Panc1 (cell line): ENCODE results near the gene PIGP. TPM values are rescaled to one million over a fixed set of nuclear protein-coding genes. Genes with fewer than 3 reads are reported as not detected.

Experiments used
- ATAC-seq: fragments of 200-7000 bp; cut with Tn5 transposase; 2 replicates; pipeline ENCODE4 v1.9.1; 2020; ENCODE audit warnings: mild to moderate bottlenecking, moderate library complexity
- BruUV-seq: library from RNA; stranded (reverse); fragments of 400-500 nt; replicated peaks from 2 replicates; lab custom pipeline; 2021; lab: Mats Ljungman, UMichigan
- CTCF ChIA-PET: fragments of 300-600 bp; sonication (Branson Sonifier 250); formaldehyde crosslinking; loops from one replicate; lab custom pipeline; 2022; ENCODE audit warnings: antibody characterized with exemption; lab: Charles Lee
- POLR2A ChIA-PET: fragments of 300-600 bp; sonication (Branson Sonifier 250); formaldehyde crosslinking; loops from one replicate; lab custom pipeline; 2022; ENCODE audit warnings: antibody characterized with exemption; lab: Charles Lee
- DNase-seq: peaks from one replicate; pipeline ENCODE4 v3.0.0-alpha.2; 2010; ENCODE audit warnings: low read depth, low spot score
- H3K27ac ChIP-seq: 2 replicates; pipeline ENCODE4 v1.5.1; 2011; ENCODE audit warnings: mild to moderate bottlenecking, low read length, inconsistent platforms
- H3K27me3 ChIP-seq: fragments of 200-500 bp; sonication (Bioruptor generic); 2 replicates; pipeline ENCODE4 v1.6.0; 2014; ENCODE audit warnings: low read length, inconsistent platforms; ENCODE audit not compliant: control insufficient read depth, insufficient read depth
- H3K36me3 ChIP-seq: fragments of 200-500 bp; sonication (Bioruptor generic); 2 replicates; pipeline ENCODE4 v1.5.1; 2014; ENCODE audit warnings: inconsistent platforms, mild to moderate bottlenecking, low read length, moderate library complexity; ENCODE audit not compliant: control insufficient read depth, insufficient read depth
- H3K4me1 ChIP-seq: 2 replicates; pipeline ENCODE4 v1.5.1; 2011; ENCODE audit warnings: inconsistent platforms, mild to moderate bottlenecking, low read length, moderate library complexity; ENCODE audit not compliant: control insufficient read depth, insufficient read depth
- H3K4me3 ChIP-seq, 2 experiments: 2 replicates each; pipeline ENCODE4 v1.5.1; 2011 to 2012; ENCODE audit warnings: low read depth in 2 of 2, low read length in 2 of 2, mild to moderate bottlenecking in 2 of 2, inconsistent platforms in 1 of 2, moderate library complexity in 1 of 2
- H3K9me3 ChIP-seq: fragments of 200-500 bp; sonication (Bioruptor generic); 2 replicates; pipeline ENCODE4 v1.5.1; 2014; ENCODE audit warnings: low read depth, mild to moderate bottlenecking, inconsistent platforms, low read length, moderate library complexity; ENCODE audit not compliant: control insufficient read depth, insufficient read depth
- CTCF ChIP-seq: fragments of 450-650 bp; IDR thresholded peaks from 2 replicates; pipeline ENCODE4 v1.5.1; 2017; ENCODE audit warnings: mild to moderate bottlenecking
- POLR2AphosphoS5 ChIP-seq: IDR thresholded peaks from 2 replicates; pipeline ENCODE4 v1.6.1; 2012; ENCODE audit warnings: mild to moderate bottlenecking, low read depth, low read length, moderate library complexity
- REST ChIP-seq, 2 experiments: IDR thresholded peaks; 2 replicates each; pipeline ENCODE4 v1.6.1; 2011 to 2012; ENCODE audit warnings: low read depth in 2 of 2, control low read depth in 1 of 2, low read length in 1 of 2, mild to moderate bottlenecking in 1 of 2, moderate library complexity in 1 of 2; ENCODE audit not compliant: insufficient read depth in 1 of 2
- SIN3A ChIP-seq: IDR thresholded peaks from 2 replicates; pipeline ENCODE4 v1.6.1; 2012; ENCODE audit warnings: low read depth, mild to moderate bottlenecking, low read length, moderate library complexity, borderline replicate concordance; ENCODE audit not compliant: insufficient read depth
- TCF7L2 ChIP-seq: IDR thresholded peaks from 2 replicates; pipeline ENCODE4 v1.6.1; 2011; ENCODE audit warnings: mild to moderate bottlenecking, low read depth, low read length, inconsistent platforms
- in situ Hi-C: cut with HindIII; loops from 2 replicates; pipeline ENCODE4 v1.10.0; 2016; ENCODE audit warnings: low sequenced_read_pairs, low pct_unique_long_range_greater_than_20kb
- intact Hi-C: fragments of 100-400 bp; cut with micrococcal nuclease; formaldehyde crosslinking; loops from one replicate; pipeline ENCODE4 v1.10.0; 2022; ENCODE audit not compliant: unreplicated experiment
- total RNA-seq: library from RNA; stranded (reverse); gene quantifications from one replicate; pipeline ENCODE4 v1.2.1, GENCODE V29; 2021; ENCODE audit not compliant: unreplicated experiment

Gene PIGP
- total RNA-seq, 1 experiment from 2014 or later = 16.1 TPM

- ATAC-seq (no peak), DNase-seq (no peak)
- no TSS peak for BruUV-seq
- in situ Hi-C loops = no loop called here
- peak overlapping the region in 1 of 2 experiments; percentile 82; a peak in 1 of 4 replicates for H3K4me3 ChIP-seq
- POLR2A ChIA-PET = interaction anchor here (0.7 kb wide), 1 partner anchor 9 kb away, joined by 3 read pairs; no protein-coding TSS in a partner anchor
- no peaks in the 10 kb centered on the region for H3K36me3 ChIP-seq
- CTCF ChIA-PET = interaction anchor here (0.6 to 0.7 kb wide), 2 partner anchors 46 to 99 kb away, joined by 3 read pairs; no protein-coding TSS in a partner anchor
- peaks cover 14% of the 10 kb centered on the region; the same call in 1 of the 2 replicates for H3K4me1 ChIP-seq
- TF ChIP-seq SIN3A (no peak), POLR2AphosphoS5 (no peak), TCF7L2 (no peak), REST (IDR thresholded peaks at IDR 0.05; ENCODE audit: insufficient read depth in 1 of 2, low read depth in 2 of 2, low read length in 1 of 2) (no peak), CTCF (no peak)
- no peak overlapping the region; the same call in 1 of the 2 replicates for H3K27ac ChIP-seq
- H3K27me3 ChIP-seq = no peaks in the 10 kb centered on the region
- intact Hi-C loops = loop anchor here (10.0 kb wide), 1 partner anchor 60 kb away; no protein-coding TSS in a partner anchor
- no peaks in the 10 kb centered on the region for H3K9me3 ChIP-seq
Measured at GRCh38 chr21:37075214-37075770, 2.4 kb upstream of the PIGP start.

DNA sequence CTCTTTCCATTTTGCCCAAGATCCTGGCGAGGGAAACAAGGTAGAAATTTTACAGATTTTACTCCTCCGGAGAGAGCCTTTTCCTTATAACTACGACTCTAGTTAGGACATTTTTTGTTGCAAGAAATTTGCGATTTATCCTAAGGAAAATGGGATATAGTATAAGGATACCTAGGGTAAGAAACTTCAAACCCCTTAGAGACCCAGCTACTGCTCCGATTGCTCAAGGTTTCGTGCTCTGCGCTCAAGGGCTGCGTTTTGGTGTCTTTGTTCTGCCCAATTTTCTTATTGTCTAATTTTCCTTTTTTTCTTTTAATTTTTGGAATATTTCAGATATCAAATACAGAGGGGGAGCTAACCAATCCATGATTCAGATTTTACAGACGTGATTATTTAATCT lies 1.7 kb upstream of the PIGP start:
- no peaks in the 10 kb centered on the region for H3K9me3 ChIP-seq
- in situ Hi-C loops (no loop called here), intact Hi-C loops (loop anchor here (10.0 kb wide), 1 partner anchor 60 kb away; no protein-coding TSS in a partner anchor)
- H3K27me3 ChIP-seq = no peaks in the 10 kb centered on the region
- ChIA-PET CTCF (no interaction called here), POLR2A (no interaction called here)
- H3K36me3 ChIP-seq = no peaks in the 10 kb centered on the region; the same call in 1 of the 2 replicates
- TSS peak; percentile 54 for BruUV-seq
- peak overlapping the region; percentile 76 for H3K27ac ChIP-seq
- peaks cover 14% of the 10 kb centered on the region; the same call in 1 of the 2 replicates for H3K4me1 ChIP-seq
- TF ChIP-seq POLR2AphosphoS5 (no peak), REST (IDR thresholded peaks at IDR 0.05; ENCODE audit: insufficient read depth in 1 of 2, low read depth in 2 of 2, low read length in 1 of 2) (no peak), SIN3A (no peak), CTCF (no peak), TCF7L2 (no peak)
- peak overlapping the region; percentile 70 to 82 for H3K4me3 ChIP-seq
- DNase-seq = no peak
- ATAC-seq = no peak
